Measurements from ENCODE around the gene POU2AF2. TPM values are rescaled to one million over a fixed set of nuclear protein-coding genes. Genes with fewer than 3 reads are reported as not detected.
"Not testable (repeated sequence)": the region's sequence is repeated elsewhere in the genome, so short reads cannot be mapped to it uniquely, and the experiment has no call there.

POU2AF2 gene
- polyA plus RNA-seq: under 1 TPM in 2 of 3 donors, not detected in 1; 0.19 to 0.56 TPM

GRCh38 chr11:111245425-111245824, at the start of gene POU2AF2:
TSS of gene POU2AF2 (plus strand) at chr11:111245725. CDS start at chr11:111245854, 129 bp downstream.
- WGBS, 3 donors: 80 to 90% (median 84%) methylated on average over 1 of the region's 1 CpG

GRCh38 chr11:111200010-111200534, 45.5 kb upstream of the POU2AF2 start:
- no peak overlapping the region for H3K27ac ChIP-seq (ENCODE audit: low read depth, low read length)
- 52 to 74% (median 60%) methylated on average over 3 of the region's 3 CpGs for WGBS, 3 donors

More at GRCh38 chr11:111245425-111245824, at the start of gene POU2AF2:
- H3K27ac ChIP-seq (ENCODE audit: low read depth, low read length): no peak within 1 kb of the TSS

- no peak overlapping the region for H3K27ac ChIP-seq (ENCODE audit: low read depth, low read length)
These were observed 41.3 kb upstream of the POU2AF2 start for GRCh38 chr11:111204211-111204610.

GRCh38 chr11:111205632-111206385, 39.7 kb upstream of the POU2AF2 start:
- WGBS, 3 donors: 80 to 88% (median 83%) methylated on average over 3 of the region's 3 CpGs
- no peak overlapping the region for H3K27ac ChIP-seq (ENCODE audit: low read depth, low read length)

GRCh38 chr11:111206472-111206871, 39.1 kb upstream of the POU2AF2 start:
- no peak overlapping the region for H3K27ac ChIP-seq (ENCODE audit: low read depth, low read length)
- 46 to 59% (median 54%) methylated on average over 1 of the region's 1 CpG for WGBS, 3 donors

- H3K27ac ChIP-seq (ENCODE audit: low read depth, low read length): no peak overlapping the region
- WGBS, 3 donors: 85 to 90% (median 88%) methylated on average over 2 of the region's 2 CpGs
These were observed 38.3 kb upstream of the POU2AF2 start for GRCh38 chr11:111207213-111207612.

- no peak overlapping the region for H3K27ac ChIP-seq (ENCODE audit: low read depth, low read length)
- 58 to 76% (median 66%) methylated on average over 4 of the region's 4 CpGs for WGBS, 3 donors
These were observed 35.8 kb upstream of the POU2AF2 start for GRCh38 chr11:111209543-111210355.

- H3K27ac ChIP-seq (ENCODE audit: low read depth, low read length): no peak overlapping the region
- WGBS, 3 donors: 88 to 94% (median 92%) methylated on average over 3 of the region's 3 CpGs
These were observed 32.3 kb upstream of the POU2AF2 start for GRCh38 chr11:111213256-111213655.

- no peak overlapping the region for H3K27ac ChIP-seq (ENCODE audit: low read depth, low read length)
These were observed 24.8 kb upstream of the POU2AF2 start for GRCh38 chr11:111220721-111221120.

- WGBS, 3 donors: 80 to 81% (median 81%) methylated on average over 4 of the region's 4 CpGs
- H3K27ac ChIP-seq (ENCODE audit: low read depth, low read length): no peak overlapping the region
These were observed 24.3 kb upstream of the POU2AF2 start for GRCh38 chr11:111221208-111221607.

GRCh38 chr11:111221936-111222335, 23.6 kb upstream of the POU2AF2 start:
- H3K27ac ChIP-seq (ENCODE audit: low read depth, low read length): not testable (repeated sequence)
- WGBS, 3 donors: 93 to 96% (median 95%) methylated on average over 27 to 39 of the region's 39 CpGs

GRCh38 chr11:111222821-111223455, 22.6 kb upstream of the POU2AF2 start:
- WGBS, 3 donors: 52 to 85% (median 68%) methylated on average over 20 of the region's 20 CpGs
- H3K27ac ChIP-seq (ENCODE audit: low read depth, low read length): not testable (repeated sequence)

GRCh38 chr11:111225881-111226280, 19.6 kb upstream of the POU2AF2 start:
- 49 to 83% (median 67%) methylated on average over 3 of the region's 3 CpGs for WGBS, 3 donors
- no peak overlapping the region for H3K27ac ChIP-seq (ENCODE audit: low read depth, low read length)

GRCh38 chr11:111229604-111230003, 15.9 kb upstream of the POU2AF2 start:
- no peak overlapping the region for H3K27ac ChIP-seq (ENCODE audit: low read depth, low read length)
- 40 to 56% (median 46%) methylated on average over 6 of the region's 6 CpGs for WGBS, 3 donors

- 47 to 50% (median 49%) methylated on average over 6 of the region's 6 CpGs for WGBS, 3 donors
- H3K27ac ChIP-seq (ENCODE audit: low read depth, low read length): no peak overlapping the region
These were observed 15.4 kb upstream of the POU2AF2 start for GRCh38 chr11:111230122-111230465.

- 77 to 89% (median 83%) methylated on average over 3 of the region's 3 CpGs for WGBS, 3 donors
These were observed 13.7 kb upstream of the POU2AF2 start for GRCh38 chr11:111231836-111232235.

GRCh38 chr11:111236383-111236782, 9.1 kb upstream of the POU2AF2 start:
- 39 to 60% (median 41%) methylated on average over 2 of the region's 2 CpGs for WGBS, 3 donors

More at GRCh38 chr11:111231836-111232235, 13.7 kb upstream of the POU2AF2 start:
- H3K27ac ChIP-seq (ENCODE audit: low read depth, low read length): no peak overlapping the region

GRCh38 chr11:111237926-111238325, 7.6 kb upstream of the POU2AF2 start:
- no peak overlapping the region for H3K27ac ChIP-seq (ENCODE audit: low read depth, low read length)
- 57 to 74% (median 70%) methylated on average over 1 of the region's 1 CpG for WGBS, 3 donors

More at GRCh38 chr11:111236383-111236782, 9.1 kb upstream of the POU2AF2 start:
- H3K27ac ChIP-seq (ENCODE audit: low read depth, low read length): no peak overlapping the region

- no peak overlapping the region for H3K27ac ChIP-seq (ENCODE audit: low read depth, low read length)
- WGBS, 3 donors: 72 to 88% (median 76%) methylated on average over 1 of the region's 1 CpG
These were observed 1.4 kb downstream of the POU2AF2 start for GRCh38 chr11:111246956-111247355.
